IMR-90 (cell line): Measurements from ENCODE around the gene CAVIN1.

Experiments used
- BHLHE40 ChIP-seq: fragments of 150-350 bp; IDR thresholded peaks from 2 replicates; pipeline ENCODE4 v1.6.1; 2016; ENCODE audit warnings: mild to moderate bottlenecking, low read depth, low read length
- CEBPB ChIP-seq: IDR thresholded peaks from 2 replicates; pipeline ENCODE4 v1.6.1; 2012; ENCODE audit warnings: low read depth, low read length, improper control_type of control experiment
- CHD1 ChIP-seq: IDR thresholded peaks from 2 replicates; pipeline ENCODE4 v1.6.1; 2012; ENCODE audit warnings: low read depth, low read length, improper control_type of control experiment
- MAFK ChIP-seq: IDR thresholded peaks from 2 replicates; pipeline ENCODE4 v1.6.1; 2012; ENCODE audit warnings: low read depth, low read length, improper control_type of control experiment
- MXI1 ChIP-seq: IDR thresholded peaks from 2 replicates; pipeline ENCODE4 v1.6.1; 2012; ENCODE audit warnings: low read depth, mild to moderate bottlenecking, low read length, moderate library complexity, borderline replicate concordance
- NFE2L2 ChIP-seq: fragments of 150-350 bp; IDR thresholded peaks from 2 replicates; pipeline ENCODE4 v1.6.1; 2016; ENCODE audit warnings: low read depth, mild to moderate bottlenecking, low read length
- POLR2A ChIP-seq: IDR thresholded peaks from 2 replicates; pipeline ENCODE4 v1.6.1; 2012; ENCODE audit warnings: mild to moderate bottlenecking, low read depth, low read length
- RAD21 ChIP-seq: IDR thresholded peaks from 2 replicates; pipeline ENCODE4 v1.6.1; 2012; ENCODE audit warnings: low read length, improper control_type of control experiment
- RFX5 ChIP-seq: IDR thresholded peaks from 2 replicates; pipeline ENCODE4 v1.8.0; 2012; ENCODE audit warnings: low read depth, mild to moderate bottlenecking, low read length, moderate library complexity
- SMC3 ChIP-seq: fragments of 150-350 bp; IDR thresholded peaks from 2 replicates; pipeline ENCODE4 v1.6.1; 2016; ENCODE audit warnings: low read depth, mild to moderate bottlenecking, antibody characterized with exemption, low read length, moderate library complexity
- TF ChIP-seq, protein P1 (sequence below): conservative IDR thresholded peaks from 2 replicates; pipeline ENCODE4 v1.5.1; 2012; ENCODE audit warnings: mild to moderate bottlenecking, low read depth, low read length, improper control_type of control experiment

DNA sequence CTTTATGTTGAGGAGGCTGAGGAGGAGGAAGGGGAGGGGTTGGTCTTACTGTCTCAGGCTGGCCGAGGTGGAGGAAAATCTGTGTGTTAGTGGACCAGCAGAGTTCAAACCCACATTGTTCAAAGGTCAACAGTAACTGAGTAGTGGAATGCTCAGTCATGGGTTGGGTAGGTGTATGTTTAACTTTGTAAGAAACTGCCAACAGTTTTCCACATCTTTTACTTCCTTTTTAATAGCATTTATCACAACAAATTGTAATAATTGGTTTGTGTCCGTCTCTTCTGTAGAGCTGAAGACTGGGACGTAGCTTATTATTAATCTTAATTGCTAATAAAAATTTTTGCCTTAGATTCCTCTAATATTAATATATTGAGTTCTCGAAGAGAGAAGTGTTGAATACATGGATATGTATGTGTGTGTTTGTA lies 40.9 kb upstream of the CAVIN1 start:
- TF ChIP-seq, protein P1, sequence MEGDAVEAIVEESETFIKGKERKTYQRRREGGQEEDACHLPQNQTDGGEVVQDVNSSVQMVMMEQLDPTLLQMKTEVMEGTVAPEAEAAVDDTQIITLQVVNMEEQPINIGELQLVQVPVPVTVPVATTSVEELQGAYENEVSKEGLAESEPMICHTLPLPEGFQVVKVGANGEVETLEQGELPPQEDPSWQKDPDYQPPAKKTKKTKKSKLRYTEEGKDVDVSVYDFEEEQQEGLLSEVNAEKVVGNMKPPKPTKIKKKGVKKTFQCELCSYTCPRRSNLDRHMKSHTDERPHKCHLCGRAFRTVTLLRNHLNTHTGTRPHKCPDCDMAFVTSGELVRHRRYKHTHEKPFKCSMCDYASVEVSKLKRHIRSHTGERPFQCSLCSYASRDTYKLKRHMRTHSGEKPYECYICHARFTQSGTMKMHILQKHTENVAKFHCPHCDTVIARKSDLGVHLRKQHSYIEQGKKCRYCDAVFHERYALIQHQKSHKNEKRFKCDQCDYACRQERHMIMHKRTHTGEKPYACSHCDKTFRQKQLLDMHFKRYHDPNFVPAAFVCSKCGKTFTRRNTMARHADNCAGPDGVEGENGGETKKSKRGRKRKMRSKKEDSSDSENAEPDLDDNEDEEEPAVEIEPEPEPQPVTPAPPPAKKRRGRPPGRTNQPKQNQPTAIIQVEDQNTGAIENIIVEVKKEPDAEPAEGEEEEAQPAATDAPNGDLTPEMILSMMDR: no peak
- TF ChIP-seq SMC3 (no peak), RFX5 (no peak), MAFK (no peak), RAD21 (no peak), CEBPB (no peak), CHD1 (no peak), NFE2L2 (no peak), MXI1 (no peak), BHLHE40 (no peak), POLR2A (no peak)
